Measurements from ENCODE around the gene FAM120B.
"Not testable (repeated sequence)": the region's sequence is repeated elsewhere in the genome, so short reads cannot be mapped to it uniquely, and the experiment has no call there.

FAM120B gene

GRCh38 chr6:170346649-170347048 is 40.1 kb downstream of the FAM120B start:
- Histone ChIP-seq H3K9ac (ENCODE audit: low read depth, low read length) (no peak overlapping the region), H3K4me2 (ENCODE audit: insufficient read depth, low read length) (no peak overlapping the region), H3K9me3 (ENCODE audit: insufficient read depth, low read length, severe bottlenecking) (peaks cover 17% of the 10 kb centered on the region), H3K4me3 (ENCODE audit: low read depth in 1 of 2, low read length in 2 of 2) (no peak overlapping the region), H3K27me3 (ENCODE audit: insufficient read depth, low read length, poor library complexity) (no peaks in the 10 kb centered on the region), H3K27ac (ENCODE audit: low read length) (no peak overlapping the region), H4K20me1 (ENCODE audit: insufficient read depth, low read length) (peaks cover 10% of the 10 kb centered on the region; the same call in 1 of the 2 replicates), H2AFZ (ENCODE audit: low read depth, low read length) (no peak overlapping the region), H3K4me1 (ENCODE audit: insufficient read depth, low read length) (no peaks in the 10 kb centered on the region), H3K36me3 (ENCODE audit: insufficient read depth, low read length) (peaks cover 67% of the 10 kb centered on the region), H3K79me2 (ENCODE audit: insufficient read depth, low read length) (peaks cover 3% of the 10 kb centered on the region; the same call in 1 of the 2 replicates)
- ATAC-seq (ENCODE audit: insufficient read depth, low read depth) (no peak), DNase-seq (no peak)
- TF ChIP-seq EZH2 (IDR thresholded peaks at IDR 0.05; ENCODE audit: borderline replicate concordance, low read depth, low read length, severe bottlenecking) (no peak), CTCF (IDR thresholded peaks at IDR 0.05; ENCODE audit: borderline replicate concordance, extremely low read depth, low read length, poor library complexity, severe bottlenecking) (no peak)

- H2AFZ ChIP-seq (ENCODE audit: low read depth, low read length) = no peak overlapping the region
- H3K79me2 ChIP-seq (ENCODE audit: insufficient read depth, low read length) = no peaks in the 10 kb centered on the region; the same call in 1 of the 2 replicates
- no peak overlapping the region for H3K27ac ChIP-seq (ENCODE audit: low read length)
- no peak for DNase-seq
- H3K4me3 ChIP-seq (ENCODE audit: low read depth in 1 of 2, low read length in 2 of 2) = no peak overlapping the region
- peaks cover 17% of the 10 kb centered on the region for H3K9me3 ChIP-seq (ENCODE audit: insufficient read depth, low read length, severe bottlenecking)
- no peaks in the 10 kb centered on the region for H3K4me1 ChIP-seq (ENCODE audit: insufficient read depth, low read length)
- H3K27me3 ChIP-seq (ENCODE audit: insufficient read depth, low read length, poor library complexity) = no peaks in the 10 kb centered on the region
- TF ChIP-seq CTCF (IDR thresholded peaks at IDR 0.05; ENCODE audit: borderline replicate concordance, extremely low read depth, low read length, poor library complexity, severe bottlenecking) (no peak), EZH2 (IDR thresholded peaks at IDR 0.05; ENCODE audit: borderline replicate concordance, low read depth, low read length, severe bottlenecking) (no peak)
- ATAC-seq (ENCODE audit: insufficient read depth, low read depth) = no peak
- H3K4me2 ChIP-seq (ENCODE audit: insufficient read depth, low read length) = no peak overlapping the region
- peaks cover 63% of the 10 kb centered on the region for H3K36me3 ChIP-seq (ENCODE audit: insufficient read depth, low read length)
- peaks cover 10% of the 10 kb centered on the region; the same call in 1 of the 2 replicates for H4K20me1 ChIP-seq (ENCODE audit: insufficient read depth, low read length)
- H3K9ac ChIP-seq (ENCODE audit: low read depth, low read length) = no peak overlapping the region
Observed at GRCh38 chr6:170347091-170347490, 40.5 kb downstream of the FAM120B start.

GRCh38 chr6:170347975-170348374 is 41.4 kb downstream of the FAM120B start:
- Histone ChIP-seq H3K79me2 (ENCODE audit: insufficient read depth, low read length) (no peaks in the 10 kb centered on the region; the same call in 1 of the 2 replicates), H3K9ac (ENCODE audit: low read depth, low read length) (no peak overlapping the region), H2AFZ (ENCODE audit: low read depth, low read length) (no peak overlapping the region), H3K9me3 (ENCODE audit: insufficient read depth, low read length, severe bottlenecking) (peaks cover 17% of the 10 kb centered on the region), H3K4me1 (ENCODE audit: insufficient read depth, low read length) (no peaks in the 10 kb centered on the region), H3K36me3 (ENCODE audit: insufficient read depth, low read length) (peaks cover 59% of the 10 kb centered on the region), H3K27ac (ENCODE audit: low read length) (no peak overlapping the region), H4K20me1 (ENCODE audit: insufficient read depth, low read length) (0 out of 2 replicates have a peak, but pooled peaks cover 4% of the 10 kb centered on the region), H3K27me3 (ENCODE audit: insufficient read depth, low read length, poor library complexity) (no peaks in the 10 kb centered on the region), H3K4me2 (ENCODE audit: insufficient read depth, low read length) (no peak overlapping the region), H3K4me3 (ENCODE audit: low read depth in 1 of 2, low read length in 2 of 2) (no peak overlapping the region)
- DNase-seq (no peak), ATAC-seq (ENCODE audit: insufficient read depth, low read depth) (no peak)
- no peak for TF ChIP-seq EZH2 (IDR thresholded peaks at IDR 0.05; ENCODE audit: borderline replicate concordance, low read depth, low read length, severe bottlenecking)
- TF ChIP-seq CTCF (IDR thresholded peaks at IDR 0.05; ENCODE audit: borderline replicate concordance, extremely low read depth, low read length, poor library complexity, severe bottlenecking) = no peak

- H3K79me2 ChIP-seq (ENCODE audit: insufficient read depth, low read length); H3K4me1 ChIP-seq (ENCODE audit: insufficient read depth, low read length); H3K4me3 ChIP-seq (ENCODE audit: low read depth in 1 of 2, low read length in 2 of 2); H3K4me2 ChIP-seq (ENCODE audit: insufficient read depth, low read length); ATAC-seq (ENCODE audit: insufficient read depth, low read depth); DNase-seq; H2AFZ ChIP-seq (ENCODE audit: low read depth, low read length); H3K27me3 ChIP-seq (ENCODE audit: insufficient read depth, low read length, poor library complexity); H4K20me1 ChIP-seq (ENCODE audit: insufficient read depth, low read length); H3K9ac ChIP-seq (ENCODE audit: low read depth, low read length); H3K27ac ChIP-seq (ENCODE audit: low read length): not testable (repeated sequence)
- Histone ChIP-seq H3K9me3 (ENCODE audit: insufficient read depth, low read length, severe bottlenecking) (peaks cover 17% of the 10 kb centered on the region), H3K36me3 (ENCODE audit: insufficient read depth, low read length) (peaks cover 38% of the 10 kb centered on the region)
Observed at GRCh38 chr6:170351456-170351855, 44.9 kb downstream of the FAM120B start.

- H3K4me1 ChIP-seq (ENCODE audit: insufficient read depth, low read length) = not testable (repeated sequence)
Observed at GRCh38 chr6:170355190-170355589, 48.6 kb downstream of the FAM120B start.

More at GRCh38 chr6:170355190-170355589, 48.6 kb downstream of the FAM120B start:
- not testable (repeated sequence) for H3K27ac ChIP-seq (ENCODE audit: low read length); DNase-seq; H3K79me2 ChIP-seq (ENCODE audit: insufficient read depth, low read length); H2AFZ ChIP-seq (ENCODE audit: low read depth, low read length); H3K27me3 ChIP-seq (ENCODE audit: insufficient read depth, low read length, poor library complexity); H3K9ac ChIP-seq (ENCODE audit: low read depth, low read length); ATAC-seq (ENCODE audit: insufficient read depth, low read depth); H3K4me2 ChIP-seq (ENCODE audit: insufficient read depth, low read length); H3K4me3 ChIP-seq (ENCODE audit: low read depth in 1 of 2, low read length in 2 of 2); H4K20me1 ChIP-seq (ENCODE audit: insufficient read depth, low read length)
- Histone ChIP-seq H3K9me3 (ENCODE audit: insufficient read depth, low read length, severe bottlenecking) (peaks cover 10% of the 10 kb centered on the region), H3K36me3 (ENCODE audit: insufficient read depth, low read length) (peaks cover 44% of the 10 kb centered on the region)
